Prostate gland (tissue), 2 donors: Measurements from ENCODE around the gene SPRED1. TPM values are rescaled to one million over a fixed set of nuclear protein-coding genes. Genes with fewer than 3 reads are reported as not detected.

Experiments used
- DNase-seq: peaks from one replicate; pipeline ENCODE4 v3.0.0-alpha.2; 2019; ENCODE audit warnings: low spot score
- H3K27ac ChIP-seq, 2 donors: fragments of 200-600 bp; sonication (generic); 2 replicates each; pipeline ENCODE4 v1.5.1; 2017 to 2019
- H3K27me3 ChIP-seq: fragments of 200-600 bp; sonication (generic); replicated peaks from 2 replicates; pipeline ENCODE4 v1.5.1; 2019; ENCODE audit not compliant: insufficient read depth
- H3K36me3 ChIP-seq, 2 donors: fragments of 200-600 bp; sonication (generic); 1 replicate in 1 of 2; 2 replicates in 1 of 2; pipeline versions ENCODE4 v1.5.1 to v1.8.1; 2017 to 2019
- H3K4me1 ChIP-seq: fragments of 200-600 bp; sonication (generic); replicated peaks from 2 replicates; pipeline ENCODE4 v1.5.1; 2019
- H3K4me3 ChIP-seq, 2 donors: fragments of 200-600 bp; sonication (generic); 2 replicates each; pipeline ENCODE4 v1.5.1; 2017 to 2019
- H3K9me3 ChIP-seq: fragments of 200-600 bp; sonication (generic); 2 replicates; pipeline ENCODE4 v1.5.1; 2017
- CTCF ChIP-seq, 4 experiments: fragments of 200-600 bp in 2 of 4; fragments of 450-650 bp in 2 of 4; sonication (generic) in 2 of 4; IDR thresholded peaks; 1 replicate in 3 of 4; 2 replicates in 1 of 4; pipeline ENCODE4 v1.5.1; 2016 to 2019; ENCODE audit warnings: antibody characterized with exemption in 4 of 4, mild to moderate bottlenecking in 2 of 4, moderate library complexity in 2 of 4
- POLR2A ChIP-seq: fragments of 450-650 bp; IDR thresholded peaks from one replicate; pipeline ENCODE4 v1.6.1; 2016; ENCODE audit warnings: antibody characterized with exemption, mild to moderate bottlenecking
- POLR2AphosphoS5 ChIP-seq: sonication (generic); formaldehyde crosslinking; IDR thresholded peaks from one replicate; pipeline ENCODE4 v1.6.1; 2017; ENCODE audit warnings: antibody characterized with exemption
- WGBS: methylation state at CpG from one replicate; pipeline ENCODE4 v1.1.5; 2018; 5-methylcytosine and 5-hydroxymethylcytosine counted together
- intact Hi-C: fragments of 100-400 bp; cut with DNase I; formaldehyde crosslinking; loops from one replicate; pipeline ENCODE4 v1.14.2; 2022
- total RNA-seq, 2 donors: library from RNA; depleted of rRNA; stranded (reverse); fragments of >200 nt; gene quantifications; one replicate each; pipeline ENCODE4 v1.1.0, GENCODE V29; 2016

Gene SPRED1
- total RNA-seq, 2 donors from 2014 or later = 9.5 to 13.3 TPM

- no peak for DNase-seq
- intact Hi-C loops = no loop called here
- Histone ChIP-seq H3K27ac (no peak overlapping the region), H3K9me3 (no peaks in the 10 kb centered on the region), H3K4me3 (no peak overlapping the region), H3K36me3 (no peaks in the 10 kb centered on the region), H3K27me3 (no peaks in the 10 kb centered on the region), H3K4me1 (no peaks in the 10 kb centered on the region)
- 76% methylated on average over 7 of the region's 7 CpGs for WGBS
- TF ChIP-seq POLR2A (no peak), CTCF (IDR thresholded peaks at IDR 0.05) (no peak), POLR2AphosphoS5 (no peak)
Measured at GRCh38 chr15:38324939-38325647, 72.5 kb downstream of the SPRED1 start.

GRCh38 chr15:38325648-38325990 lies 73.0 kb downstream of the SPRED1 start:
- DNase-seq = peak; percentile 10
- no peaks in the 10 kb centered on the region for H3K4me1 ChIP-seq
- H3K27me3 ChIP-seq = no peaks in the 10 kb centered on the region
- no peaks in the 10 kb centered on the region for H3K9me3 ChIP-seq
- TF ChIP-seq POLR2AphosphoS5 (peak; percentile 37), CTCF (IDR thresholded peaks at IDR 0.05) (no peak)
- no peak overlapping the region for H3K27ac ChIP-seq
- no peak overlapping the region for H3K4me3 ChIP-seq
- 48% methylated on average over 1 of the region's 1 CpG for WGBS
- intact Hi-C loops = no loop called here
- no peaks in the 10 kb centered on the region for H3K36me3 ChIP-seq

- 92% methylated on average over 1 of the region's 1 CpG for WGBS
- TF ChIP-seq POLR2AphosphoS5 (no peak), CTCF (IDR thresholded peaks at IDR 0.05) (no peak), POLR2A (no peak)
- intact Hi-C loops = no loop called here
Measured at GRCh38 chr15:38332711-38333110, 80.1 kb downstream of the SPRED1 start.

GRCh38 chr15:38335116-38335515 lies 82.5 kb downstream of the SPRED1 start:
- no peak for TF ChIP-seq POLR2AphosphoS5
- no peaks in the 10 kb centered on the region for H3K36me3 ChIP-seq
- no peaks in the 10 kb centered on the region for H3K27me3 ChIP-seq
- intact Hi-C loops = no loop called here
- no peak for DNase-seq
- H3K4me3 ChIP-seq = no peak overlapping the region
- no peaks in the 10 kb centered on the region for H3K9me3 ChIP-seq
- no peak overlapping the region for H3K27ac ChIP-seq
- WGBS = 0% methylated on average over 1 of the region's 1 CpG
- H3K4me1 ChIP-seq = no peaks in the 10 kb centered on the region

More at GRCh38 chr15:38332711-38333110, 80.1 kb downstream of the SPRED1 start:
- Histone ChIP-seq H3K9me3 (no peaks in the 10 kb centered on the region), H3K27ac (no peak overlapping the region), H3K36me3 (no peaks in the 10 kb centered on the region), H3K27me3 (no peaks in the 10 kb centered on the region), H3K4me3 (no peak overlapping the region), H3K4me1 (no peaks in the 10 kb centered on the region)
- no peak for DNase-seq

GRCh38 chr15:38344351-38344750 lies 91.7 kb downstream of the SPRED1 start:
- no peaks in the 10 kb centered on the region for H3K27me3 ChIP-seq
- intact Hi-C loops = no loop called here
- H3K4me3 ChIP-seq = no peak overlapping the region
- WGBS = 95% methylated on average over 2 of the region's 2 CpGs
- DNase-seq = no peak
- no peaks in the 10 kb centered on the region for H3K4me1 ChIP-seq
- TF ChIP-seq CTCF (IDR thresholded peaks at IDR 0.05) = no peak
- TF ChIP-seq POLR2A = no peak
- TF ChIP-seq POLR2AphosphoS5 = no peak
- H3K9me3 ChIP-seq = no peaks in the 10 kb centered on the region
- H3K36me3 ChIP-seq = no peaks in the 10 kb centered on the region
- H3K27ac ChIP-seq = no peak overlapping the region
